Islet of Langerhans (tissue), 1 donor: Measurements from ENCODE around the gene GPR39.
"Not testable (repeated sequence)": the region's sequence is repeated elsewhere in the genome, so short reads cannot be mapped to it uniquely, and the experiment has no call there.

Source experiments
- FAIRE-seq: peaks from one replicate; lab custom pipeline; 2011; peaks lifted over from hg19 to GRCh38; lab: Jason Lieb, UNC

Gene GPR39

DNA sequence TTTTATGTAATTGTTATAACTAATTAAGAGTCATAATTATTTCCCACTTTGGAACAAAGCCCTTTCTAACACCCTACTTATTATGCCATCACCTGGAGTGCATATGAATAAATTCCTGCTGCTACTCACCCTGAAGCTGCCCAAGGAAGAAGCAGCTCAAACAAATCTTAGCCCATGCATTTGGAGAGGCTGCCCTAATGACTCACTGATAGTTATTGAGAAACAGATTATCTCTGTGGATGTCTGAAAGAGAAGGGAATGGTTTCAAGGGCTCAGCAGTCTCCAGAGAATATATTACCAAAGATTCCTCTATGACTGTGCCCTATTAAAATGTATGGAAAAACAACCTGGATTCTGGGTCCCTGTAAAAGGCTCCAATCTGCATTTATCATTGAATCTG is 81.0 kb downstream of the GPR39 start:
- FAIRE-seq = no peak

DNA sequence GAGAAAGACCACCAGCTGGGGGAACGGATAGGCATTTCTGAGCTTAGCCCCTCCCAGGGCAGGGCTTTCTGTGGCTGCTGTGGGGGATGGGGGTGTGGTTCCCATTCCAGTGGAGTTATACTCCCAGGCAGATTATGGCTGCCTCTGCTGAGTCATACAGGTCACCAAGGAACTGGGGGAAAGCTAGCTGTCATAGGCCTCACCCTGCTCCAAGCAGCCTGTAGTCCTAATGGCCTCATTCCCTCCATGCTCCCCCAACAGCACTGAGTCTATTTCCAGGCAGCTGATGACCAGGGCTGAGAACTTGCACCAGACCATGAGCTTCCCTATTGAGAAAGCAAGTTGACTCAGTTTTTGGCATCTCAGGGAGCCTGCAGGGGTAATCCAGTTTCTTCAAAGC is 87.1 kb downstream of the GPR39 start:
- no peak for FAIRE-seq

DNA sequence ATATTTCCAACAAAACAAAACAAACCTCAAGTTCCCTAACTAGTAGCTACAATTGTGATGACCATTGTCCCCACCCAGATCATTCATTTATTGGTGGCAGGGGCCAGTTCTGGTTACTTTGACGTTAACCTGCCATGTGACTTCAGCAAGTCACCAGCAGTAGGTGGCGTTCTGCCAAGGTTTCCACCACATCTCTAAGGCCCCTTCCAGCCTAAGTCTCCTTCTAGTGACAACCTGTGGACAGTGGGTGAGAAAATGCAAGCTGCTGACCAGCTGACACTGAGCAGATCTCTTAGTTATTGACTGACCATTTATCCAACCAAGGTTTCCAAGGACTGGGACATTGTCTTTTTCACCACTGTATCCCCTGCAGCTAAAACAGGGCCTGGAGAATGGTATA is 98.4 kb downstream of the GPR39 start:
- no peak for FAIRE-seq

DNA sequence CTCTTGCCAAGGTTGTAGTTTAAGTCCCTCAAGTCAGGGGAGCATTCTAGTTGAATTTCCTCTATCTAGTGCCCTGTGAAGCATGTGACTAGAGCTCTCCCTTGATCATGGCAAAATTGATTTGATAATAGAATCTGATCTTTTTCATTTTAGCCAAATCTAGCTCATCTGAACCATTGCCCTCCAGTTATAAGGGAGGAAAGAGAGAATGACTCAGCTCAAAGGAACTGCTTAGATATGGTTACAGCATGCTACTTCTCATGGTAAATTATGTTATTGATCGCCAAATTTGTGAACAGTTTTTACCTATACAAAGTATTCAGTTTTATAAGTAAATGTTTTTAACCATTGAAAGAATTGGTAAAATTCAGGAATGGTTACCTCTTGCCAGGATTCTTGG is 100.8 kb downstream of the GPR39 start:
- FAIRE-seq = no peak

DNA sequence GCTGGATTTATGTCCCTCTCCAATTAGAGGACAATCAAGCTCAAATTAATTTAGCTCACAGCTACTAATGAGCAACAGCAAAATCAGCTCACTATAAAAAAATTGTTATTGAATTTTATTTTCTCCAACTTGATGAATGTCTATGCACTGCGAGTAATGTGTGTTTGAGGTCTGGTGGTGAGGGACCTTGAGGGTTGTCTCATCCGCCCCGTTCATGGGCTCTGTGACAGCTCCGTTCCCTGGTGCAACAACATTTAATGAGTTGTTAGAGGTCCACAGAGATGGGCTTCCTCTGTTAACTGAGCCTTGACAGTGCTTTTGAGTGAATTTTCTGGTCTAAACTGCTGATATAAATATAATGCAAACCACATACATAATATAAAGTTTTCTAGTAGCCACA is 101.7 kb downstream of the GPR39 start:
- FAIRE-seq = no peak

DNA sequence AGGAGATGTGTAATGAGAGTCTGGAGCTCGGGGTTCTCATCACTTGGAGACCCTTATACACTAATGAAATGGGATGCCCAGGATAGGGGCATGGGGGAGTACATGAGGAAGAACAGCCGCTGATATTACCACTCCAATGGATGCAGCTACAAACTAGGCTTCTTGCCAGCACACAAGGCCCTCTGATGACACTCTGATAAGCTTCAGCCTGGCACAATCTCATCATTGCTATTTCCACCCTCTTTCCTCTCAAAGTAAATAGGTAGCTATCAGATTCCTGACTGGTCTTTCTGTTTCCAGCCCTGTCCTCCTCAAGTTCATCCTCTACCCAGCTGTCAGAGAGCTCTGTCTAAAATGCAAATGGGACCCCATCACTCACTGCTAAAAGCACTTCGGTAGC is 103.0 kb downstream of the GPR39 start:
- no peak for FAIRE-seq

DNA sequence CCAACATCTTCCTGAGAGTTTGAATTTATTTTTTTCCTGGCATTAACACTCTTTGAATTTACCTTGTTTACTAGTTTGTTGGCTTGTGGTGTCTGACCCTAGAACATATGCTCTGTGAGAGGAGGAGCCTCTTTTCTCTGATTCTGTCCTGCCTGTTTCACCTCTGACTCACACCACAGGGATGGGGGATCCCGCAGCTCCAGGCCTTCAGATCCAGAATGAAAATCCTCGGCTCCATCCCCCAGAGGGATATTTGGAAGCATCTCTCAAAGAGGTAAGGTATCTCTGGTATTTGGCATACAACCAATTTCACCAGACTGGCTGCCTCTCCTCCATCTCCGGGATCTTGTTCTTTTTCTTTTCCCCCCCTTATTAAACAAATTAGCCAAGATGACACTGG is 104.7 kb downstream of the GPR39 start:
- FAIRE-seq = no peak

DNA sequence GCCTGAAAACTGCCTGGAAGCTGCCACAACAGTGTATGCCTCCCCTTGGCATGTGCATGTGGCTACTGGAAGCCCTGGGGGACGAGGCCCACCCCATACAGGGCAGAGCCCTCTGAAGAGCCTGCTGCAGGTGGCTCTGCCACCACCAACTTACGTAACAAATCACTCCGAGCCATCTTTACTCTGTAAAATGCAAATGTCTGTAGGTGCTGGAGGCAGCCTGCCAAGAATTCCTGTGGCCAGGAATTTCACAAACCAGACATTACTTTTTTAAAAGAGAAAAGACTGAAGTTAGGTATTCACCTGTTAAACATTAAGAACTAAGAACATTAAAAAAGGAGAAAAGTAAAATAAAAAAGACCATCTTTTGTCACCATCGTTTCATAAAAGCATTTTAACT is 106.3 kb downstream of the GPR39 start:
- FAIRE-seq = no peak

DNA sequence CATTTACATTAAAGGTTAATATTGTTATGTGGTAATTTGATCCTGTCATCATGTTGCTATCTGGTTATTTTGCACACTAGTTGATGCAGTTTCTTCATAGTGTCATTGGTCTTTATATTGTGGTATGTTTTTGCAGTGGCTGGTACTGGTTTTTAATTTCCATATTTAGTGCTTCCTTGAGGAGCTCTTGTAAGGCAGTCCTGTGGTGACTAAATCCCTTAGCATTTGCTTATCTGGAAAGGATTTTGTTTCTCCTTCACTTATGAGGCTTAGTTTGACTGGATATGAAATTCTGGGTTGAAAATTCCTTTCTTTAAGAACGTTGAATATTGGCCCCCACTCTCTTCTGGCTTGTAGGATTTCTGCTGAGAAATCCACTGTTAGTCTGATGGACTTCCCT is 120.5 kb downstream of the GPR39 start:
- not testable (repeated sequence) for FAIRE-seq

DNA sequence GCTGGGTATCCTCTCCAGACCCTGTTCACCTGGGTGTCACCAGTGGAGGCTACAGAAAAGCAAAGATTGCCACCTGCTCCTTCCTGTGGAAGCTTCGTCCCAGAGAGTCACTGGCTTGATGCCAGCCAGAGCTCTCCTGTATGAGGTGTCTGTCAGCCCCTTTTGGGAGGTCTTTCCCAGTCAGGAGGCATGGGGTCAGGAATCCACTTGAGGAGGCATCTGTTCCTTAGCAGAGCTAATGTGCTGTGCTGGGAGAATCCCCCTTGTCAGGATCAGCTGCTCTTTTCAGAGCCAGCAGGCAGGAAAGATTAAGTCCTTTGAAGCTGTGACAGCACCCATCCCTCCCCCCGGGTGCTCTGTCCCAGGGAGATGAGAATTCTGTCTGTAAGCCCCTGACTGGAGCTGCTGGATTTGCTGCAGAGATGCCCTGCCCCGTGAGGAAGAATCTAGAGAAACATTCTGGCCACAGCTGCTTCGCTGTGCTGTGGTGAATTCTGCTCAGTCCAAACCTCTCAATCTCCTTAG is 121.8 kb downstream of the GPR39 start:
- FAIRE-seq = no peak

DNA sequence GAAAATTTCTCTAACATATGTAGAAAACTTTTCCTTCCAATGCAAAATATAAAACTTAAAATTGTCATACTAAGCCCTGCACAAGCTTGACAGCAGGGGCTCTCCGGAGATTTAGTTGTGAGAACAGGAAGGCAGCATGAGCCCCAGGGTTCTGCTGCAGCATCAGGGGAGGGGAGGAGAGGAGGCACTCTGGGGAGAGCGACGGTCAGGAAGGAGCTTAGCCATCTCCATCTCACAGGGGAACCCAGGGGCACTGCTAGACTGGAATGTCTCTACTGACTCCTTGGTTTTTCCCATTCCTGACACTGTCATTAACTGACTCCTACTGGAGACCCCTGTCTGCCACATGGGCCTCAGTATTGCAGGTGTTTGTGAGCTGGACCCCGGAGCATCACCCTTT is 123.6 kb downstream of the GPR39 start:
- FAIRE-seq = no peak

DNA sequence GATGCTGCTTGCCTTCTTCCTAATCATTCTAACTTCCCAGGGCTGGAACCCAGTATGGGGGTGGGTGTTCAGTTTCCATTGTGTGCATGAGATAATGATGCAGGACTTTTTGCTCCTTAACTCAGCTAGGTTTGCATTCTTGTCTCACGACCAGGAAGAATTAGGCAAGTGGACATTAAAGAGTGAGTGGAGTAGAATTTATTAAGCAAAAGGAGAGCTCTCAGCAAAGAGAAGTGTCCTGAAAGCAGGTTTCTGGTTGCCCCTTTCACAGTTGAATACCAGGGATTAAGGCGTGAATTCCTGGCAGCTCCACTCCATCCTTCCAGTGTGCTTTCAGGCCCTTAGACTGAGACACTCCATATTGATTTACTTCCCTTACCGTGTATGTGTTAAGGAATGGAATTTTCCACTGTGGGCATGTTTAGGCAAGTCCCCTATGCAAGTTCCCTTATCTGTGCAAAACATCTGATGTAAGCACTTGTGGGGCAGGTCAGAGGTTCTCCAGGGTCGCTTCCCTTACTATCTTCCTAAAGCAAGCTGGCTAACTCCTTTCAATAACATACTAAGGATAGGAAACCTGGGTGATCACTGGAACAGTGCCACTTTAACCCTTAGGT is 126.5 kb downstream of the GPR39 start:
- FAIRE-seq = no peak

DNA sequence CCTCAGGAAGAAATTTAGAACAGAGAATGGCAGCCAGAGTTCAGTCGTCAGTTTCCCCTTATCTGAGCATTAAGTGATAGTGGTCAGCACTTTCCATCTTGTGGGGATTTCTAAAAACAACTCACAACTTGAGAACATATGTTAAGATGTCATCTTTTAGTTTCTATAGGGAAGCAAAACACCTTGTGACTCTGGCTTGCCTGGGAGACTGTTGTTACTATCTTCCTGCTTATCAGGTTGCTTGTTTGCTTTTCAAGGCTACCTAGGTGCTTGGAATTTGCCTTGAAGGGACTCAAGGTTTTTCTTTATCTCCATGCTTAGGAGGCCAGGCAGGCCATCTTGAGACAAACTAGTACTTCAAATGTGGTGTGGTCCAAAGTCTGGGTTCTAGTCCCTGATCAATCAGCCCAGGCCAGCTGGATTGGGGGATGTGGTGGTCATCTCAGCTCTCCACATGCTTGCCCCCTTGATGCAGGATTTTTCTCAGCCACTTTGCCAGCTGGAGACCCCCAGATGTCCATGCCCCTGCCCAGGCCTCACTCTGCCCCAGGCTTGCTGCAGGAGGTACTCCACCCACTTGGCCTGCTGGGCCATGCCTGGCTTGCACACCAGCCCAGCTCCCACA is 127.5 kb downstream of the GPR39 start:
- no peak for FAIRE-seq

DNA sequence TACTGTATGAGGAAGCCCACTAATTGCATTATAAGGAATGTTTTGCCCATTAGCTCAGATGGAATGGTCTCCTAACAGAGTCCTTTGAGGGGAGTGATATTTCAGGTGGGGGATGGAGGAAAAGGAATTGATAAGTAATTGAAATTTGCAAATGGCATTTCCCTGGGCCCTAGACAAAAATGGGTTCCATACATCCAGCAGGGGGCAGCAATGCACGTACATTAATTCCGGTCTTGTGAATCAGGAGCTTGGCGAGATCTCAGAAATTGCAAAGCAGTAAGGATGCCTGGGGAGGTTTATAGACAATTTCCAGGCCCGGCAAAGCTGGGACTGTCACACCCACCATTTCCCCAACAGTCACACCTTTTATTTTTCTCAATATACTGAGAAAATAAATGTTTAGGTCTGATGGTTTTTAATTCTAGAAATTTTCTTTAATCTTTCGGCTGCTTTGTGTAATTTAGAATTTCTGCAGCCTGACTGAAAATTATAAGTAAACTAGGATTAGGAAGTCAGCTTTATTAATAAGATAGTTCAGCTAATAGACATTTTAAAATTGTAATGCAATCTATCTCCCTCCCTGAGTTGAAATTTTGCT is 130.6 kb downstream of the GPR39 start:
- peak; percentile 69 for FAIRE-seq

DNA sequence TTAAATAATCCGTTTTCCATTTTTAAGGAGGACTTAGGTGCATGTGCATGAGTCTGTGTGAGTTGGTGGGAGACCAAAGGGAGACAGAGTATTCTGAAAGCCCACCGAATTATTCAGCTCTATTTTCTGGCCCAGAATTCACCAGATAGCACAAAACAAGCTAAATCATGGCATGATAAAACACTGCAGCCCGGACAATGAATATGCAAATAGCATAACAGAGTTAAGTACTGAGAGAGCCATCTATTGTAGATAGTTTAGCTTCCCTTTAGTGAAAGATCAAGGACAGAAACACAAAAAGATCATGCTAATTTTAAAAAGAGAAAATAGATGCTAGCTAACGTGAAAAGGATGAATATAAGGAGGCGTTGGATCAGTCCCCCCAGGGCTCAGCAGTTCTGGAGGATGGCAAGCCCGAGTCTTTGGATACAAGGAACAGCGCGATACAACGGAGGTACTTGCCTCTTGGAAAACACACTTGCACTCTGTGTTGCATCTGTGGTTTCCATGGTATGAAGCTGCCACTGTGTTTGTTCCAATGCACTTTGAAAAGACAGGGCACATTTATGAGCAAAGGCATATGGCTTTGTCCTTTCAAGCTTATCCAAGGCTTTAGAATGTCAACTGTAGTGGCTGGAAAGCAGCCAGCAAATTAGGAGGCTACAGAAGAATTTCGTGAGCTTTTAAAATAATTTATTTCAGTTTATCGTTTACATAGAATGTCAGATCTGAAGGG is 133.5 kb downstream of the GPR39 start:
- FAIRE-seq = no peak

DNA sequence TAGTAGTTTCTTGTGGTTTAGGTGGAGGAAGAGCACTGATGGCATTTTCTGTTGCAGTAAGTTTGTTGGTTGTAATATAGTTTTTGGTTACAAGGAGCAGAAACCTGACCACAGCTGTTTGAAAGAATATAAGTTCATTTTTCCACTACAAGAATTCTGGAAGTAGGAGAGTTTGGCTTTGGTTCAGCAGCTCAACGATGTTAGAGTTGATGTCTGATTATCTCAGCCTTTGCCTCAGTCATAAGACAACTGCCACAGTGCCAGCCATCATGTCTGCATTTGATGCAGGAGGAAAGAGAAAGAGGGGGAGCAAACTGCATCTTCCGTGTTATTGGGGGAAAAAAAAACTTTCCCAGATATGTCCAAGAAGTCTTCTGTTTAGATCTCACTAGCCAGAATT is 134.3 kb downstream of the GPR39 start:
- no peak for FAIRE-seq

DNA sequence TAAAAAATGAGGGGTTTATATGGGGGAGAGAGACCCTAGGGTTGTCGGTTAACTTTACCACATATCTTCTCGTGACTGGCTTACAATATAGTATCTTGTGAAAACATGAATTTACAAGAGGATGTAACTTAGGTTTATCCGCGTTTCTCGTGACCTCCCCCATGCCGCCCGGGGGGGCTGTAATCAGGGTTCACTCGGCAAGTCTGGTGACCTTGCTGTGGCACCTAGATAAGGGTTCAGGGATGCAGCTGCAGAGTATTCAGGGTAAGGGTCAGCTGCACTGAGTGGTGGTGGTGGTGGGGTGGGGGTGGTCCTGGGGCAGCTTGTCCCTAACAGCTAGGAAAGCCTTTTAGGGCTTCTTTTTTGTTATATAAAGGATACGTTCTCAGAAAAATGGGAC is 141.1 kb downstream of the GPR39 start:
- no peak for FAIRE-seq

DNA sequence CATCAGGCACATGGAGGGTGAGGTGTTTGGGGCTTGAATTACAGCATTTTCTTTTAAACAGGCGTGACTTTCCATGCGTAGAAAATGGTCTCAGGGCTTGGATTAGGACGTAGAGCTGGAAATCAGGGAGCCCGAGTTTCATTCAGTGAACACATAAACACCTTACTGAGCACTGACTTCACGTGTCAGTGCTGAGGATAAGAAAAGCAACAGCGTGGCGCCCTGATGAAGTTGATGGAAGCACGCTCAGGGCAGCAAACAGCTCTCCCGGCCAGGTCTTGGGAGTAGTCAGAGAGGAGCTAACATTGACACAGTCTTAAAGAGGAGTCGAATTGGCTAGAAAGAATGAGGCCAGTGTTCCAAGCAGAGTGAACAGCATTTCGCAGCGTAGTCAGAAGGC is 142.7 kb downstream of the GPR39 start:
- no peak for FAIRE-seq

DNA sequence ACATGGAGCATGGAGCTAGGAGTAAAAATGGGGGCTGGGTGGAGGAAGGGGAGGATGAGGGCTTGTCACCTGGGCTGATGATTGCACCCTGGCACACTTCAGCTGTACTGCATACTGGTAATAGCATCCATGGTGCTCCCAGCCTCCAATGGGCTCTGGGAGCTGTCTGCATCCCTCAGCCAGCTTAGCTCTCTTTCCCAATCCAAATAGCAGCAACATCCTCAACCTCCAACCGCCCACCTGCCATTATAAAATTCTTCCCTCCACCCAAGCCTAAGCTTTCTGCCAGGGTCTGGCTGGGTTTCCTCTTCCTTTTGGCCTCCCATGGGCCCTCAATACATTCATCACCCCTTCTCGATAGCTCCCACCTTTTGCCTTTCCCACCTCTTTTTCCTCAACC is 143.3 kb downstream of the GPR39 start:
- no peak for FAIRE-seq

DNA sequence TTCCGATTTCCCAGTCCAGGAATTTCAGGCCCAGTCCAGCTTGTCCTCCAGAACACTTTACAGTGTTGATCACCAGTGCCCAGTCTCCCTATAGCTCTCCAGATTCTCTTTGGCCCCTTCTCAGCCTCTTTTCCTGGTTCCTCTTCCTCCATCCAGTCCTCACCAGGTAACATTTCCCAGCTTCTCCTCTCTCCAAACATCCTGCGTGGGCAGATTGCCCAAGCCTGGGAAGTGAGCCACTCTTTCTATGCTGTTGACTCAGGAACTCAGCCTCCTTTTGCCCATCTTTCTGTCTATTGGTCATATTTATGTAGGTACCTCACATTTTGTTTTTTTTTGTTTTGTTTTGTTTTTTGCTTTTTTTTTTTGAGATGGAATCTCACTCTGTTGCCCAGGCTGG is 144.0 kb downstream of the GPR39 start:
- FAIRE-seq = no peak

DNA sequence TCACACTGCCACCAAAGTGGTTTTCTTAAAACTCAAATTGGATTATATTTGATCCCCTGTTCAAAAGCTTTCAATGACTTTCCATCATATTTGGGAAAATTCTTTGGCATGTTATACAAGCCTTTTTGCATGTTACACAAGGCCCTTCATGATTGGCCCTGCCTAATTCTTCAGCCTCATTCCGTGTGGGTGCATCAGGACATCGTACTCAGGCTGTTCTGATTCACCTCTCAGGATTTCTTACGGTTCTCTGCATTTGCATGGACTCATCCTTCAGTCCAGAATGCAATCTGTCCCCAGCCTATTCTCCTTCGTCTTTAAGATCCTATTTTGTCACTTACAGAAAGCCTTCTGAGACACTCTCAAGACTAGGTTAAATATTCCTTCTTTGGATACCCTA is 145.6 kb downstream of the GPR39 start:
- no peak for FAIRE-seq

DNA sequence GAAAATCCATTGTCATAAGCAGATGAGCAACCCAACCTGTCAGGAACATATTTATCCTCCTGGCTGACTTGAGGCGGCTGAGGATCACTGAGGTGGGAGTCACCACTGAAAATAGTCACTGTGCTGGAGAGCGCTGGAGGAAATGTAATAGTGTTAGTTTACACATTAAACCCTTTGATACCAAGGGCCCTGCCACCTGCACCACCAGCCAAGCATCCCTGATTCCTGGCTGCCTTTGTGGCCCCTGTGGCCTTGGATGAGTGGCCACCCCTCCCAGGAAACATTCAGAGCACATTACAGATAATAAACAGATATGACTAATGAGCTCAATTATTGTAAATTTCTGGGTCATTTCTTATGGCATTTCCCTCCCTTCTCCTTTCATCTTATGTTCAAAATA is 147.5 kb downstream of the GPR39 start:
- FAIRE-seq = no peak

DNA sequence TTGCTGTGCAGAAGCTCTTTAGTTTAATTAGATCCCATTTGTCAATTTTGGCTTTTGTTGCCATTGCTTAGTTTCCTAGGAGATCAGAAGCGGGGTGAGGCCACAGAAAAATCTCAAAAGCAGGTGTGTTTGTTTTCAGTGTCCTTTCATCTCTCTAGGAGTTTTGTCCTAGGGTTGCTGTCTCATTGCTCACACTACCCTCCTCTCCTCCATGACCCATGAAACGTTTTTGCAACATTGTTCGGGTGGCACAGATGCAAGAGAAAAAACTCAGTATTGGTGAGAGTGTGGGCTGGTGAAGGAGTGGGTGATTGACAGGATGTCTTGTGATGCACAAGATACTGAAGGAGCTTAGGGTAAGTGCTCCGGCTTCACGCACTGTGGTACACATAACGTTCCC is 149.8 kb downstream of the GPR39 start:
- FAIRE-seq = no peak
